A549 treated with RU486 at 1 μM for 4 hours (cell line): ENCODE results near the gene SLC7A11. TPM values are rescaled to one million over a fixed set of nuclear protein-coding genes. Genes with fewer than 3 reads are reported as not detected.

Source experiments
- total RNA-seq: library from RNA; stranded (reverse); fragments of 200-300 nt; extraction: Qiagen RNA extraction; gene quantifications from 5 replicates; pipeline ENCODE4 v1.2.3, GENCODE V29; 2022; ENCODE audit warnings: low read depth

Gene SLC7A11
- total RNA-seq: 15.2 to 33.5 TPM (median 32.5 TPM) in 5 replicates

DNA sequence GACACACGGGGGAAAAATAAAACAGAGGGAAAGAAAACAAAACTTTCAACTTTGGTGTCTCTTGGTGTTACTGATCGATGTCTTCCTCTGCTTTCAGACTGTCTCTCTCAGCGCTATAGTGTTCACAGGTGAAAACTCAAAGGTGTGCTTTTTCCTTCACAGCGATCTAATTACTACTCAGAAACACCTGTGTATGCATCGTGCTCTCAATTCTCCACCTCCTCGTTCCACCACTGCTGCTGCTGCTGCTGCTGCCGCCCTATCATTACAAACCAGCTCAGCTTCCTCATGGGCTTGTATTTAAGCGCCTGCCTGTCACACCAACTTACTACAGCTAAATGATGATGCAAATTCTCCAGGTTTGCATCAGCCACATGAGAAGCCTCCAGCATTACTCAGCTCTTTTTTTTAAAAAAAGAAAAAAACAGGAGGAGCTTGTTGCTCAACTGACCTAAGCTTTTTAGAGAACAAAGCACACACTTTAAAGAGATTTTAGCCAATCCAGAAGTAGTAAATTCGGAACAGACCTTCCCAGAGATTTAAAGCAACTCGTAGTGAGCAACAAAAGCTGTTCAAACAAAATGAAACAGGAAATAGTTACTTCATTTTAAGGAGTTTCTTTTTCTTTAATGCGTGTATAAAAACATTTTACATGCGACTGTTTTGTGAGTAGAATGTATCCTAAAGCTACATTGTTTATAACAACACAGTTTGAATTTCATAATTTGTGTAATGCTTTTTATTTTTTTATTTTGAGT is at the start of gene SLC7A11:
TSS of gene SLC7A11 (minus strand) at position 274 of the 758 bp plus-strand sequence. CDS start 280 bp downstream, outside the sequence.

